ENCODE results near the gene ZSCAN5A. TPM values are rescaled to one million over a fixed set of nuclear protein-coding genes. Genes with fewer than 3 reads are reported as not detected.
A peak's percentile ranks its signal among the peaks of the same experiment; 100 is the strongest.
"Not testable (repeated sequence)": the region's sequence is repeated elsewhere in the genome, so short reads cannot be mapped to it uniquely, and the experiment has no call there.

The ZSCAN5A gene
- total RNA-seq, 1 experiment from 2014 or later: 12.9 TPM

GRCh38 chr19:56177564-56178243, 136.9 kb downstream of the ZSCAN5A start:
- Histone ChIP-seq H3K36me3 (replicated peaks; ENCODE audit: control insufficient read depth, insufficient read depth, low read length) (no peaks in the 10 kb centered on the region), H3K27me3 (ENCODE audit: control insufficient read depth, insufficient read depth, low read length) (no peaks in the 10 kb centered on the region), H3K4me3 (ENCODE audit: insufficient read depth, low read depth, low read length) (no peak overlapping the region)
- no peak for DNase-seq

- no peak for DNase-seq
- no peaks in the 10 kb centered on the region for H3K27me3 ChIP-seq (ENCODE audit: control insufficient read depth, insufficient read depth, low read length)
- H3K4me3 ChIP-seq (ENCODE audit: insufficient read depth, low read depth, low read length): no peak overlapping the region
- H3K36me3 ChIP-seq (replicated peaks; ENCODE audit: control insufficient read depth, insufficient read depth, low read length): no peaks in the 10 kb centered on the region
Observed at GRCh38 chr19:56176881-56177280, 137.8 kb downstream of the ZSCAN5A start.

DNA sequence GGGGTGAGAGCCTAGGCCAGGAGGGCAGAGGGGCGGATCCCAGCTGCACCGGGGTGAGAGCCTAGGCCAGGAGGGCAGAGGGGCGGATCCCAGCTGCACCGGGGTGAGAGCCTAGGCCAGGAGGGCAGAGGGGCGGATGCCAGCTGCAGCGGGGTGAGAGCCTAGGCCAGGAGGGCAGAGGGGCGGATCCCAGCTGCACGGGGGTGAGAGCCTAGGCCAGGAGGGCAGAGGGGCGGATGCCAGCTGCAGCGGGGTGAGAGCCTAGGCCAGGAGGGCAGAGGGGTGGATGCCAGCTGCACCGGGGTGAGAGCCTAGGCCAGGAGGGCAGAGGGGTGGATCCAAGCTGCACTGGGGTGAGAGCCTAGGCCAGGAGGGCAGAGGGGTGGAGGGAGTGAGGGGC, 138.3 kb downstream of the ZSCAN5A start:
- not testable (repeated sequence) for H3K27me3 ChIP-seq (ENCODE audit: control insufficient read depth, insufficient read depth, low read length); H3K4me3 ChIP-seq (ENCODE audit: insufficient read depth, low read depth, low read length); DNase-seq; H3K36me3 ChIP-seq (replicated peaks; ENCODE audit: control insufficient read depth, insufficient read depth, low read length)

- H3K36me3 ChIP-seq (replicated peaks; ENCODE audit: control insufficient read depth, insufficient read depth, low read length); H3K4me3 ChIP-seq (ENCODE audit: insufficient read depth, low read depth, low read length); H3K27me3 ChIP-seq (ENCODE audit: control insufficient read depth, insufficient read depth, low read length): not testable (repeated sequence)
- DNase-seq: peak; percentile 63
Observed at GRCh38 chr19:56175861-56176307, 138.8 kb downstream of the ZSCAN5A start, which contains the start of gene GALP. TSS of gene GALP (plus strand) at chr19:56176008. CDS start at chr19:56177109, 1,101 bp downstream.

- Histone ChIP-seq H3K4me3 (ENCODE audit: insufficient read depth, low read depth, low read length) (no peak overlapping the region), H3K36me3 (replicated peaks; ENCODE audit: control insufficient read depth, insufficient read depth, low read length) (no peaks in the 10 kb centered on the region), H3K27me3 (ENCODE audit: control insufficient read depth, insufficient read depth, low read length) (no peaks in the 10 kb centered on the region)
- DNase-seq: no peak
Observed at GRCh38 chr19:56174550-56174949, 140.1 kb downstream of the ZSCAN5A start.

GRCh38 chr19:56174086-56174485, 140.6 kb downstream of the ZSCAN5A start:
- no peaks in the 10 kb centered on the region for H3K36me3 ChIP-seq (replicated peaks; ENCODE audit: control insufficient read depth, insufficient read depth, low read length)
- no peak overlapping the region for H3K4me3 ChIP-seq (ENCODE audit: insufficient read depth, low read depth, low read length)
- H3K27me3 ChIP-seq (ENCODE audit: control insufficient read depth, insufficient read depth, low read length): no peaks in the 10 kb centered on the region
- no peak for DNase-seq

Other genes with a start within 250 kb of the ZSCAN5A start
- gene ZNF787, start 193.5 kb downstream of the ZSCAN5A start, total RNA-seq (2014; rRNA removed; shearing (Covaris generic)): 84.2 and 95.4 TPM in 2 replicates
- gene ZNF444, start 173.6 kb downstream of the ZSCAN5A start, total RNA-seq (2014; rRNA removed; shearing (Covaris generic)): 60.9 and 63.4 TPM in 2 replicates
- gene GALP, start 138.8 kb downstream of the ZSCAN5A start, total RNA-seq (2014; rRNA removed; shearing (Covaris generic)): not detected in 2 replicates
- gene ZSCAN5B, start 117.1 kb downstream of the ZSCAN5A start, total RNA-seq (2014; rRNA removed; shearing (Covaris generic)): not detected in 2 replicates
- not detected in 2 replicates for gene ZSCAN5C, start 112.6 kb downstream of the ZSCAN5A start, total RNA-seq (2014; rRNA removed; shearing (Covaris generic))
- not detected in 2 replicates for gene EDDM13, start 42.1 kb downstream of the ZSCAN5A start, total RNA-seq (2014; rRNA removed; shearing (Covaris generic))
- 1.1 and 2.8 TPM in 2 replicates for gene ZNF582, start 78.7 kb upstream of the ZSCAN5A start, total RNA-seq (2014; rRNA removed; shearing (Covaris generic))
- gene ZNF583, start 89.5 kb upstream of the ZSCAN5A start, total RNA-seq (2014; rRNA removed; shearing (Covaris generic)): 0.55 and 1.7 TPM in 2 replicates
- gene ZNF667, start 162.5 kb upstream of the ZSCAN5A start, total RNA-seq (2014; rRNA removed; shearing (Covaris generic)): not detected in 2 replicates
- gene ZNF471, start 193.0 kb upstream of the ZSCAN5A start, total RNA-seq (2014; rRNA removed; shearing (Covaris generic)): not detected in 2 replicates
- gene ZFP28, start 224.1 kb upstream of the ZSCAN5A start, total RNA-seq (2014; rRNA removed; shearing (Covaris generic)): 0.52 and 2.7 TPM in 2 replicates